Spleen (tissue), 11 donors: ENCODE results near the gene PAXIP1. TPM values are rescaled to one million over a fixed set of nuclear protein-coding genes. Genes with fewer than 3 reads are reported as not detected.

Source experiments
- DNase-seq: peaks from one replicate; pipeline ENCODE4 v3.0.0-alpha.2; 2020
- H3K27ac ChIP-seq, 8 donors: fragments of 200-600 bp; sonication (generic) in 7 of 8; 1 replicate in 4 of 8; 2 replicates in 4 of 8; pipeline versions ENCODE4 v1.5.0 to v1.8.0; 2016 to 2021; ENCODE audit warnings: inconsistent platforms in 4 of 8, mild to moderate bottlenecking in 4 of 8, moderate library complexity in 1 of 8
- H3K27me3 ChIP-seq, 7 donors: fragments of 200-600 bp; sonication (generic) in 6 of 7; replicated peaks in 1 of 7; 1 replicate in 4 of 7; 2 replicates in 3 of 7; pipeline versions ENCODE4 v1.5.0 to v1.8.0; 2016 to 2021; ENCODE audit warnings: inconsistent platforms in 3 of 7, mild to moderate bottlenecking in 1 of 7
- H3K36me3 ChIP-seq, 6 donors: fragments of 200-600 bp; sonication (generic) in 5 of 6; 1 replicate in 4 of 6; 2 replicates in 2 of 6; pipeline versions ENCODE4 v1.5.0 to v1.8.0; 2016 to 2021; ENCODE audit warnings: inconsistent platforms in 2 of 6
- H3K4me1 ChIP-seq, 6 donors: fragments of 200-600 bp; sonication (generic) in 5 of 6; 1 replicate in 3 of 6; 2 replicates in 3 of 6; pipeline versions ENCODE4 v1.5.0 to v1.8.0; 2016 to 2021; ENCODE audit warnings: inconsistent platforms in 3 of 6
- H3K4me3 ChIP-seq, 8 donors: fragments of 200-600 bp; sonication (generic) in 7 of 8; 1 replicate in 4 of 8; 2 replicates in 4 of 8; pipeline versions ENCODE4 v1.5.0 to v1.8.0; 2016 to 2021; ENCODE audit warnings: inconsistent platforms in 4 of 8, mild to moderate bottlenecking in 4 of 8, moderate library complexity in 2 of 8
- H3K9me3 ChIP-seq, 8 donors: fragments of 200-600 bp; sonication (generic) in 7 of 8; 1 replicate in 4 of 8; 2 replicates in 4 of 8; pipeline versions ENCODE4 v1.5.0 to v1.8.0; 2016 to 2021; ENCODE audit warnings: inconsistent platforms in 4 of 8
- POLR2A ChIP-seq, 3 donors: fragments of 450-650 bp; IDR thresholded peaks; one replicate each; pipeline ENCODE4 v1.5.1; 2017; ENCODE audit warnings: antibody characterized with exemption in 3 of 3, mild to moderate bottlenecking in 1 of 3
- POLR2AphosphoS5 ChIP-seq, 3 donors: sonication (generic); formaldehyde crosslinking; IDR thresholded peaks; one replicate each; pipeline ENCODE4 v1.5.1; 2017; ENCODE audit warnings: antibody characterized with exemption in 3 of 3
- WGBS, 5 donors: extraction: QIAGEN DNeasy Blood & Tissue Kit in 3 of 5; methylation state at CpG; one replicate each; pipeline versions ENCODE4 v1.1.5 to v1.1.7; 2013 to 2018; 5-methylcytosine and 5-hydroxymethylcytosine counted together
- intact Hi-C: fragments of 100-400 bp; cut with DNase I; formaldehyde crosslinking; loops from one replicate; pipeline ENCODE4 v1.15.0; 2023; ENCODE audit warnings: low total_unique reads
- polyA plus RNA-seq, 3 donors: library from polyadenylated mRNA; stranded (reverse); fragments of 200-250 nt; gene quantifications; one replicate each; pipeline ENCODE4 v1.2.1, GENCODE V29; 2013
- total RNA-seq, 7 donors: library from RNA; depleted of rRNA in 3 of 7; stranded (reverse); fragments of >200 nt in 3 of 7; fragmentation: NEBNext Ultra II Directional in 4 of 7; extraction: Animal tissue kit (Norgen Biotek cat#: 25700) in 4 of 7; gene quantifications; one replicate each; pipeline versions ENCODE4 v1.1.0 to v1.2.1, GENCODE V29; 2016 to 2021
- TF ChIP-seq, protein P1 (sequence below), 11 experiments: fragments of 200-600 bp in 7 of 11; fragments of 450-650 bp in 4 of 11; sonication (generic) in 4 of 11; IDR thresholded peaks in 8 of 11; conservative IDR thresholded peaks in 3 of 11; 1 replicate in 7 of 11; 2 replicates in 4 of 11; pipeline versions ENCODE4 v1.4.0 to v1.8.0; 2016 to 2021; ENCODE audit warnings: antibody characterized with exemption in 11 of 11, inconsistent platforms in 4 of 11, mild to moderate bottlenecking in 1 of 11
- donor health status: healthy with polysubstance abuse.
- donor health status: DM: no; HTN: no; CAD: no; lungs with moderate emphysema.
- donor health status: DM: no; HTN: no; CAD: no.
- donor health status: Bipolar disorder and iron deficiency.
- donor health status: healthy.
- donor health status: DM: no; HTN: no; CAD: no.
- donor health status: DM: yes; HTN: yes; CAD: no.

The PAXIP1 gene
- total and polyA plus RNA-seq, 10 donors, result 2.7 to 15.0 (median 13.3) TPM

DNA sequence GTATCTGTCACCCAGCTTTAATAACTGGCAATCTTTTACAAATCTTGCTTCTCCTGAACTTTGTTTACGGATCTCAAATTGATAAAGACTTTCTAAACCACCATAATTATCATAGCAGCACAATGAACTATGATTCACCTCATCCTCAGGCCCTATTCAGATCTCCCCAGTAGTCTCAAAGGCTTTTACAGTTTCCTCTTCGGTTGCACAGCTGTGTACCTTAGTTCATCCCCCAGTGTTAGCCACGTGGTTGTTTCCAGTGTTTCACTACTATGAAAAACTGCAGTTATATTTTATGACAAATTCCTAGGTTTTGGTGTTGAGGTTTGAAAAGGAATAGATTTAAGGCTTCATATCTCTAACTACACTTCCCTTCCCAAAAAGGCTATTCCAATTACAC lies 24.9 kb downstream of the PAXIP1 start:
- Histone ChIP-seq H3K4me3 (no peak overlapping the region), H3K4me1 (peaks cover 0 to 13% (median 0%) of the 10 kb centered on the region in 6 donors), H3K9me3 (no peaks in the 10 kb centered on the region), H3K36me3 (peaks cover 0 to 79% (median 8%) of the 10 kb centered on the region in 6 donors), H3K27ac (no peak overlapping the region), H3K27me3 (no peaks in the 10 kb centered on the region)
- intact Hi-C loops, result no loop called here
- 88 to 95% (median 93%) methylated on average over 3 of the region's 3 CpGs for WGBS, 5 donors
- TF ChIP-seq POLR2A (IDR thresholded peaks at IDR 0.05), result no peak
- TF ChIP-seq, protein P1, sequence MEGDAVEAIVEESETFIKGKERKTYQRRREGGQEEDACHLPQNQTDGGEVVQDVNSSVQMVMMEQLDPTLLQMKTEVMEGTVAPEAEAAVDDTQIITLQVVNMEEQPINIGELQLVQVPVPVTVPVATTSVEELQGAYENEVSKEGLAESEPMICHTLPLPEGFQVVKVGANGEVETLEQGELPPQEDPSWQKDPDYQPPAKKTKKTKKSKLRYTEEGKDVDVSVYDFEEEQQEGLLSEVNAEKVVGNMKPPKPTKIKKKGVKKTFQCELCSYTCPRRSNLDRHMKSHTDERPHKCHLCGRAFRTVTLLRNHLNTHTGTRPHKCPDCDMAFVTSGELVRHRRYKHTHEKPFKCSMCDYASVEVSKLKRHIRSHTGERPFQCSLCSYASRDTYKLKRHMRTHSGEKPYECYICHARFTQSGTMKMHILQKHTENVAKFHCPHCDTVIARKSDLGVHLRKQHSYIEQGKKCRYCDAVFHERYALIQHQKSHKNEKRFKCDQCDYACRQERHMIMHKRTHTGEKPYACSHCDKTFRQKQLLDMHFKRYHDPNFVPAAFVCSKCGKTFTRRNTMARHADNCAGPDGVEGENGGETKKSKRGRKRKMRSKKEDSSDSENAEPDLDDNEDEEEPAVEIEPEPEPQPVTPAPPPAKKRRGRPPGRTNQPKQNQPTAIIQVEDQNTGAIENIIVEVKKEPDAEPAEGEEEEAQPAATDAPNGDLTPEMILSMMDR (IDR thresholded peaks at IDR 0.05 in 8 of 11, conservative IDR thresholded peaks at IDR 0.05 in 3 of 11), result no peak
- TF ChIP-seq POLR2AphosphoS5 (IDR thresholded peaks at IDR 0.05), result no peak
- no peak for DNase-seq

DNA sequence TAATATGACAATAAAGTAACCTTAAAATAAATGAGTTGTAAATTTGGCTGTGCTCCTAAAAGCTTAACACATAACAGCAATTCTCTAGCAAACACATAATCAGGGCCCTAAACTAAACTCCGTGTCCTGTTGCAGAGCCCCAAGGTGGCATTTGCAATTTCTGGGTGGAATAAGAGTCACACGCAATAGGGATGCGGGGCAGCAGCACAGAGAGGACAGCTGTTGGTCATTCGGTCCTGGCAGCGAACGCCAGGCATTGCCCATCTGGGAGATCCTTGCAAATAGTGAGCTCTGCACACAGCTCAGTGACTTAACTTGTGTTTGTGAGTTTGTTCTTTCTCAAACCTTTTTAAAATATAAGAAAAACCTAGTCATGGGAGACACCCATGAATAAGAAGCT lies 25.7 kb downstream of the PAXIP1 start:
- no peak for DNase-seq
- Histone ChIP-seq H3K4me1 (peaks cover 0 to 13% (median 0%) of the 10 kb centered on the region in 6 donors), H3K27ac (no peak overlapping the region), H3K36me3 (peaks cover 0 to 79% (median 8%) of the 10 kb centered on the region in 6 donors), H3K27me3 (no peaks in the 10 kb centered on the region), H3K9me3 (no peaks in the 10 kb centered on the region), H3K4me3 (no peak overlapping the region)
- intact Hi-C loops, result no loop called here
- WGBS, 5 donors, result 90 to 97% (median 95%) methylated on average over 6 of the region's 6 CpGs
- TF ChIP-seq POLR2A (IDR thresholded peaks at IDR 0.05) (no peak), POLR2AphosphoS5 (IDR thresholded peaks at IDR 0.05) (no peak)
- TF ChIP-seq, protein P1 (IDR thresholded peaks at IDR 0.05 in 8 of 11, conservative IDR thresholded peaks at IDR 0.05 in 3 of 11), result no peak

DNA sequence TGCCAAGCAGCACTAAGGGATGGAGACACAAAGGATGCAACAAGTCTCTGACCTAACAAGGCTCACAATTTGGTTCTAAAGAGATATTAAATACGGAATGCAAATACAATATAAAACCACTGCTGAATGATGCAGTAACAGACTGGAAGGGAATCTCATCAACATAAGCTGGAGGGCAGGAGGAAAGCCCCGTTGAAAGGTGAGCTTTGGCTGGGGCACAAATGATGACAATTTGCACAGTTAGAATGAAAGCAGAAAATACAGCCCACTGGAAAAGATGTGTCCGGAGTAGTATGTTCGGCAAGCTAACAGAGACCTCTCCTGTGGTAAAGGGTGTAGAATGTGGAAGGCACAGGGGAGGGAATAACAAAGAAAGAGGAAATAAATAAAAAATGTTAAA lies 26.1 kb downstream of the PAXIP1 start:
- Histone ChIP-seq H3K27me3 (no peaks in the 10 kb centered on the region), H3K36me3 (peaks cover 0 to 81% (median 8%) of the 10 kb centered on the region in 6 donors), H3K27ac (no peak overlapping the region), H3K4me3 (no peak overlapping the region), H3K9me3 (no peaks in the 10 kb centered on the region), H3K4me1 (peaks cover 0 to 13% (median 0%) of the 10 kb centered on the region in 6 donors)
- TF ChIP-seq POLR2A (IDR thresholded peaks at IDR 0.05) (no peak), POLR2AphosphoS5 (IDR thresholded peaks at IDR 0.05) (no peak)
- TF ChIP-seq, protein P1 (IDR thresholded peaks at IDR 0.05 in 8 of 11, conservative IDR thresholded peaks at IDR 0.05 in 3 of 11), result no peak
- intact Hi-C loops, result no loop called here
- DNase-seq, result no peak
- 93 to 96% (median 96%) methylated on average over 4 of the region's 4 CpGs for WGBS, 5 donors

DNA sequence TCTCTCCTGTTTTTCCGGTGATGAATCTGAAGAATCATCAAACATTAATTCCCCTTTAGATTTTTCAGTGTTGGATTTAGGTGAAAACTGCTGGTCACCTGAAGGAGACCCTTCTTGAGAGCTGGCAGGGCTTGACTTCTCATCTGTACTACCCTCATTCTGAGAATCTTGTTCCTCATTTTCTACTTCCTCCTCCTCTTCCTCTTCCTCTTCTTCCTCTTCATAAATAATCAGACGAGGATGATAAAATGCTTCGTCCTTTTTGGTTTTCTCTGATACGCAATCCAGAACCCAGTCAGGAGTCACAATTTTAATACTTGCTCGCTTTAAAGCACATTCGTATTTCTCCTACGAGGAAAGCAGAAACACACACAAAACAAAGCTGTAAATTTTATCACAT lies 26.9 kb downstream of the PAXIP1 start:
- 59 to 83% (median 72%) methylated on average over 7 of the region's 7 CpGs for WGBS, 5 donors
- Histone ChIP-seq H3K4me3 (no peak overlapping the region), H3K4me1 (peaks cover 0 to 13% (median 0%) of the 10 kb centered on the region in 6 donors), H3K36me3 (peaks cover 0 to 82% (median 8%) of the 10 kb centered on the region in 6 donors), H3K9me3 (no peaks in the 10 kb centered on the region), H3K27ac (peak overlapping the region in 2 of 8 donors; percentile 28 to 46), H3K27me3 (no peaks in the 10 kb centered on the region)
- TF ChIP-seq, protein P1 (IDR thresholded peaks at IDR 0.05 in 8 of 11, conservative IDR thresholded peaks at IDR 0.05 in 3 of 11), result no peak
- TF ChIP-seq POLR2A (IDR thresholded peaks at IDR 0.05), result no peak
- intact Hi-C loops, result no loop called here
- no peak for DNase-seq
